Measurements from ENCODE around the gene CABP2.
"Not testable (repeated sequence)": the region's sequence is repeated elsewhere in the genome, so short reads cannot be mapped to it uniquely, and the experiment has no call there.

The CABP2 gene

DNA sequence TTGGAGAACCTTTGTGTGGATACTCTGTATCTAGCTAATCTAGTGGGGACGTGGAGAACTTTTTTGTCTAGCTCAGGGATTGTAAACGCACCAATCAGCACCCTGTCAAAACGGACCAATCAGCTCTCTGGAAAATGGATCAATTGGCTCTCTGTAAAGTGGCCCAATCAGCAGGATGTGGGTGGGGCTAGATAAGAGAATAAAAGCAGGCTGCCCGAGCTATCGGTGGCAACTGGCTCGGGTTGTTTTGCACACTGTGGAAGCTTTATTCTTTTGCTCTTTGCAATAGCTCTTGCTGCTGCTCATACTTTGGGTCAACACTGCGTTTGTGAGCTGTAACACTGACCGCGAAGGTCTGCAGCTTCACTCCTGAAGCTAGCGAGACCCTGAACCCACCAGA lies 46.6 kb downstream of the CABP2 start:
- DNase-seq (ENCODE audit: low spot score): not testable (repeated sequence)

DNA sequence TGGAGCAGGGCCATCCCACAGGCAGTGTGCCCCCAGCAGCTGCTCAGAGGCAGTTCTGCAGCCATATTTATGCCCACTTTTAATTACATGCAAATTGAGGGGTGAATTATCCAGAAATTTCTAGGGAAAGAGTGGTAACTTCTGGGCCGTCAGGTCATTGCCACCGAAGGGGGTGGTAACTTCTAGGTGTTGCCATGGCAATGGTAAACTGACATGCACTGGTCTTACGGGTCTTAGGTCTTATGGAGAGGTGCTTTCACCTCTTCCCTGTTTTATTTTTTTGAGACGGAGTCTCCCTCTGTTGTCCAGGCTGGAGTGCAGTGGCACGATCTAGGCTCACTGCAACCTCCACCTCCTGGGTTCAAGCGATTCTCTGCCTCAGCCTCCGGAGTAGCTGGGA lies 50.4 kb downstream of the CABP2 start:
- DNase-seq (ENCODE audit: low spot score): no peak

DNA sequence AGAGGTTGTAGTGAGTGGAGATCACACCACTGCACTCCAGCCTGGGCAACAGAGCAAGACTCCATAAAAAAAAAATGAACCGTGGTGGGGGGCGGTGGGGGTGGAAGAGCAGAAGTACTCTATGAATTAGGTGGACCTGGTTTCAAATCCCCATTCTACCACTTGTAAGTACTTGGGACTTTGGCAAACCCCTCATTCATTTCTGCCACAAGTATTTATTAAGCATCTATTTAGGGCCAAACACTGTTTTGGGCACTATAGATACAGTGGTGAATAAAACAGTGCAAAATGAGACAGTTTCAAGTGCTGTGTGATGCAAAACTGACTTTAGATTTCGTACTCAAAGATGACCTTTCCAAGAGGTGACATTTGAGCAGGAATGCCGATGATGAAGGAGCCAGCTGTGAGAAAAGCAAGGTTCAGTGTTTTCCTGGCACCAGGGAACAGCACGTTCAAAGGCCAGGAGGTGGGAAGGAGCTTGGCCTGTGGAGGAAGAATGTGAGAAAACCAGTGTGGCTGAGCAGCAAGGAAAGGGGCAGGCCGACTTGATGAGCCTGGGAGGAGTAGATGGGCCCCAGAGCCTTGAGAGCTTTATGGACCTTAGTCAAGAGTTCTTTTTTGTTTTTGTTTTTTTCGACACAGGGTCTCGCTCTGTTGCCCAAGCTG lies 52.8 kb downstream of the CABP2 start:
- no peak for DNase-seq (ENCODE audit: low spot score)

DNA sequence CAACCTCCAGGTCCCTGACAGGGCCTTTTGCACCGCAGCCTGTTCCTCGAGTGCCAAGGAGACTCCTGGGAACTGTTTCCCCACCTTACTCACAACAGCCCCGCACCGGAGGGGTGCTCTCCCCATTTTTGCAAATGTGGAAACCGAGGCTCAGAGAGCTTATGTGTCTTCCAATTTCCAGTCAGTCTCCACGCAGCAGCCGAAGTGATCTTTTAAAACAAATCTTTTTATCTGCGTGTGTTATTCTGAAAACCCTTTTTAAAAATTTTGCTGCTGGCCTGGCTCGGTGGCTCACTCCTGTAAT lies 53.8 kb downstream of the CABP2 start:
- DNase-seq (ENCODE audit: low spot score): no peak

Measured in NAMALWA (cell line).